Fibroblast of skin of right biceps (primary cell): ENCODE results near the gene AMIGO3.
A peak's percentile ranks its signal among the peaks of the same experiment; 100 is the strongest.

ENCODE experiments used
- DNase-seq: peaks from one replicate; pipeline ENCODE4 v3.0.0-alpha.2; 2013

Gene AMIGO3

GRCh38 chr3:49724586-49724985 lies 5.1 kb upstream of the AMIGO3 start:
- DNase-seq, result no peak

GRCh38 chr3:49723628-49724551 lies 4.4 kb upstream of the AMIGO3 start, which contains the start of gene GMPPB:
TSS of gene GMPPB (minus strand) at chr3:49723951. CDS start at chr3:49723726, 225 bp downstream.
- DNase-seq, result peak; percentile 97

- DNase-seq, result peak; percentile 31
These were observed 3.8 kb upstream of the AMIGO3 start for GRCh38 chr3:49723296-49723627.

- no peak for DNase-seq
These were observed 3.4 kb upstream of the AMIGO3 start for GRCh38 chr3:49722896-49723295.

GRCh38 chr3:49721896-49722781 lies 2.7 kb upstream of the AMIGO3 start:
- DNase-seq, result no peak

DNA sequence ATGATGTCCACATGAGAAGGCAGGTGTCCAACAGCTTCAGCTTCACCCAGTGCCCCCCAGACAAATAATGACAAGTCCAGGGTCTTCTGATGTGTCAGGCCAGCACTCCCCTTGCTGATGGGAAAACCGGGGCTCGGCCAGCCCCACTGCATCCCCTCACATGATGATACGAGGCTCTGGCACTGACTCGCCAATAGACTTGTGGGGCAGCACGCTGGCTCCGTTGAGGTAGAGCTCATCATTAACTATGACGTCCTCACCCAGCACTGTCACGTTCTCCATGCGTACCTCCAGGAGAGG lies 2.1 kb upstream of the AMIGO3 start:
- no peak for DNase-seq

DNA sequence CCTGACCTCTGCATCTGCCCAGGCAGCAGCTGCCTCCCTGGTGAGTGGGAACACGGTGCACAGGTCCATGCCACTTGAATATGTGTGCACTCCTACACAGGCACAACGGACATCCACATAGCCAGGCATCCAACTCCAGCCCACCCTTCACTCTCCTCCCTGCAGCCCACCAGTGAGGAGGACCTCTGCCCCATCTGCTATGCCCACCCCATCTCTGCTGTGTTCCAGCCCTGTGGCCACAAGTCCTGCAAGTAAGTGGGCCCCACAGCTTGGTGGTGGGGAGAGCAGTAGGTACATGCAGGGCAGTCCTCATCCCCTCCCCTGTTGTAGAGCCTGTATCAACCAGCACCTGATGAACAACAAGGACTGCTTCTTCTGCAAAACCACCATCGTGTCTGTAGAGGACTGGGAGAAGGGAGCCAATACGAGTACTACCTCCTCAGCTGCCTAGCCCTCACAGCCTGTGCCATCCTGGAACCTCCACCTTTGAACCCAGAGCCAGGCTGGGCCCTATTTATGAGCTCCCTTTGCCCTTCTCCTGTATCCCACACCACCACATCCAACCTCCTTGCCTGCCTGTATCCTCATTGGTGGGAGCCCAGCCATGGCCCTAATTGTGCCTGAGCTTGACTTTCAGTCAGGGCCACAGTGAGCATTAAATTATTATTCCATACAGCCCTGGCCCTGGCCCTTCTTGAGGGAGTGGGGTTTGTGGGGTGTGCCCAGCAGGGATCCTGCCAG lies 1.5 kb upstream of the AMIGO3 start:
- DNase-seq, result no peak

DNA sequence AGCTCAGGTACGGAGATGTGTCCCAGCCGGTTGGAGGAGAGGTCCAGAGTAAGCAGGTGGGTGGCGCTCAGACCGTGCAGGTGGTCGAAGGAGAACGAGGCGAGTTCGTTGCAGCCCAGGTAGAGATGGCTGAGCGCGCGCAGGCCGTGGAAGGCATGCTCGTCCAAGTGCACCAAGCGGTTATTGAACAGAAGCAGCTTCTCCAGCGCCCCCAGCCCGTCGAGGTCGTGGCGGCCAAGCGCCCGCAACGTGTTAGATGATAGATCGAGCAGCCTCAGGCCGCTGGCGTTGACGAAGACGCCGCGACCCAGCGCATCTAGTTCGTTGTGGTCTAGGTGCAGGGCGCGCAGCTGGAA lies 648 bp downstream of the AMIGO3 start:
- DNase-seq, result no peak

DNA sequence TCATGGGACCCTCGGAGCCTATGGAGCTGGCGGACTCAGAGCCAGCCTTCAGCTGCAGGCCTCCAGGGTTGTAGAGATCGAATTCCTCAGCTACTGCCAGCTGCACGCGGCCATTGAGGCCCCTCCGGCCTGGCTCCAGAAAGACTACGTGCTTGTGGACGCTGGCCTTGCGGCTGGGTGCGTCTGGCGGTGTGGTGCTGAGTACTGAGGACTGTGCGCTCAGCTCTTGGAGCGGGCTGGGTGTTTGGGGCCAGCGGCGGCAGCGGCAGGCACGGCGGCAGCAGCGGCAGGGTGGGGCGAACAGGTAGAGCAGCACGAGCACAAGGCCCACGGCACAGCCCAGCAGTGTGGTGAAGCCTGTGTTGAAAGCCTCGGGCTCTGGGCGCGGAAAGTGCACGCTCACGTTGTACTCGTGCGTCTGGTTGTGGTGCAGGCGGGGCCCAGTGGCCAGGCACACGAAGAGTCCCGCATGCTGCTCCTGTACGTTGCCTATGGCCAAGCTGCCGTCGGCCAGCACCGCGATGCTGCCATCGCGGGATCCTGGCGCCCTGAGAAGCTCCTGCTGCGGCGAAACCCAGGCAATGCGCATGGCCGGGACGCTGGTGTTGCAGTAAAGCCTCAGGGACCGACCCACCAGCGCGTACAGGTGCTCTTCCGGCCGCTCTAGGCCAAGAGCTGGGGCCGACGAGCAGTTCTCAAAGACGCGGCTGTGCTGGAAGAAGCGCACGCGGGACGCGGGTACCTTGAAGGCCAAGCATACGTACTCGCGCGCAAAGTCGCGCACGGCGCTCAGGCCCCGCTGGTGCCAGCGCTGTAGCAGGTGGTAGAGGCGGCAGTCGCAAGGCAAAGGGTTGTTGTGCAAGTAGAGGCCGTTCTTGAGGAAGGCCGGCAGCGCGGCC lies 1.3 kb downstream of the AMIGO3 start:
- no peak for DNase-seq

DNA sequence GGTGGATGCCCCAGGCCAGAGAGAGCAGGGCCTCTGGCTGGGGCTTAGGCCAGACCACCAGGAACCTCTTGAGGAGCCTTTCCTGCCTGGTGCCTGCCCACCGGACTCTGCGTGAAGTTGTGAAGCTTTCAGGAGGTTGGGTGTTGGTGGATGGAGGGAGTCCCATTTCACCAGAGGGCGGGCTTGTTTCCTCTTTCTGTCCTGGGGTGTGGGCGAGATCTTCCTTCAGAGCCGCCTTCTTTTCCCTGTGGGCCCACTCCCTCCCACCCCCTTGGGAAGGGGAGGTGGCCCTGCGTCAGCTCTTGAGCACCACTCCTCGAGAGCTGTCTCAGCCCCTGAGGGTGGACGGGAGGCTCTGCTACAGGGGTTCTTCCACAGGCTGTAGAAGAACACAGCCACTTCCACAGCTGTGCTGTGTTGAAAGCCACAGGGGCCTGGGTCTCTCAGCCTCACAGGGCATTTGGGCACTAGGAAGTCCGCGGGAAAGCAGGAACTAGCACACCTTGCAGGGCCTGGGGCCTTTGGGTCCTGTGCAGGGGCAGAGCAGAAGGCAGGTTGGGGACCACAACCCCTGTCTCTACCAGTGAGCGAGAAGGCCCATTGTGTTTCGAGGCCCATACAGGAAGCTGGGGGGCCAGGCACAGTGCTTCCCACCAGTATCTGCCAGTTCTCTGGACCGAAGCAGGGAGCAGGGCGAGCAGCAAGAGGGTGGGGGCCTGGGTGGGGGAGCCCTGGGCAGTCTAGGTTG lies 2.1 kb downstream of the AMIGO3 start:
- DNase-seq, result no peak

DNA sequence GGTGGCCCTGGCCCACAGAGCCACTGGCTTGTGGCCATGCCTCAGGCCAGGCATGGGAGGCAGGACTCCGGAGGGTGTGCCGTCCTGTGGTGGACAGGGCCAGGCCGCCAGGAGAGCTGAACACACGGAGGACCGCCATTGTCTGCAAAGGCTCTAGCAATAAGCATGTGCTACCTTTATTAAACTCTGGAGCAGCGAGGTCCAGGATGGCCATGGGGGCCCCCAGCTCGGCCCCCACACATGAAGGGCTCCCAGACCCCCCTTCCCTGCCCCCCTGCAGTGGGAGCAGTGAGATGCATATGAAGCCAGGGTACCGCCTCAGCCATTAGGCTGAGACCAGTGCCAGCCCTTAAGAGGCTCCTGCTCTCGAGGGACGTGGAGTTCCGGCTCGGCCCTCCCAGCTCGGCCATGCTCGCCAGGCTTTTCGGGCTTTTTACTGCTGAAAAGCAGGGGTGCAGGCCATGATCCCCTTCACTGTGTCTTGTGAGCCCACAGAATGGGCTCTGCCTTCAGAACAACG lies 2.7 kb downstream of the AMIGO3 start:
- no peak for DNase-seq

GRCh38 chr3:49716169-49716568 lies 3.3 kb downstream of the AMIGO3 start:
- DNase-seq, result no peak

DNA sequence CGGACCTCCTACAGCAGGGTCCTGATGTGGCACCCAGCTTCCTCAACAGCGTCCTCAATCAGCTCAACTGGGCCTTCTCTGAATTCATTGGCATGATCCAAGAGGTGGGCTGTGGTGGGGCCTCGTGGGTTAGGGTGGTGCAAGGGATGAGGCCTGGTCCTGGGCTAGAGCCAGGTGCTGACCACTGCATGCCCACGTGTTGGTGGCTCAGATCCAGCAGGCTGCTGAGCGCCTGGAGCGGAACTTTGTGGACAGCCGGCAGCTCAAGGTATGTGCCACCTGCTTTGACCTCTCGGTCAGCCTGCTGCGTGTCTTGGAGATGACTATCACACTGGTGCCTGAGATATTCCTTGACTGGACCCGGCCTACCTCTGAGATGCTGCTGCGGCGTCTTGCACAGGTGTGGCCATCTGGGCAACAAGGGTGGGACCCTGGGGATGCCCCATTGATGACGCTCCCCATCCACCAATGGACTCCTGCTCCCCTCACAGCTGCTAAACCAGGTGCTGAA lies 3.8 kb downstream of the AMIGO3 start:
- DNase-seq, result no peak

DNA sequence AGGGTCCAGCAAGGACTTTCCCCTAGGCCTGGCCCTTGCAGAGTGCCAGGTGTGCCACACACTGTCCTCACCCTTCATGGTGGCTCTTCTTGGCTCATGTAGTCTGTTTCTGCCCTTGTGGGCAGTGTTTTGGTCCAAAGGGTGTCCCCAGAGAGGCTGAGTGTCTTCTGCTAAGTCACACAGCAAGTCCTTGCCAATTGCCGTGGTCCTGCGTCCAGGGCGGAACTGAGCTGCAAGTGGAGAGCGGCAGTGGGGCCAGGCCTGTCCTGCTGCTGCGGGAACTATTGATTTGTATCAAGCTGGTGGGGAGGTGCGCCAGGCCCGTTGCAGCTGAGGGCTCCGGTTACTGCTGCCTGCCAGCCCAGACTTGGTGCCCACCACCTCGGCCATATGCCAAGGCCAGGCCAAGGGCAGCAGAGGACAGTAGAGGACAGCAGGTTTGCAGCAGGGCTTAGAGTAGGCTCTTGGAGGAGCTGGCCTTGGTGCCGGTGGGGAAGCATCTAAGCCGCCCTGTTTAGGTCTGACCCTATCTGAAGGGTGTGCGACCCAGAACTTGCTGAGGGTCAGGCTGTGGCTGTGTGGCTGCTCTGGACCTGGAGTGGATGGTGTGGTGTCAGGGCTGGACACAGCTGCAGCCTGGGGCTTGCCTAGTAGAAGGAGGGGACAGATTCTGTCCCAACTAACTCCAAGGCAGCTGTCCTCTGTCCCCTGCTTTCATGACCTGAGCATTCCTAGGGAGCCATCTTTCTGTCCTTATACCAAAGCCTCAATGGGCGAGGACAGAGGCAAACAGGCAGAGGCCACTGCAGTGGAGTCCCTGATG lies 4.5 kb downstream of the AMIGO3 start:
- no peak for DNase-seq

DNA sequence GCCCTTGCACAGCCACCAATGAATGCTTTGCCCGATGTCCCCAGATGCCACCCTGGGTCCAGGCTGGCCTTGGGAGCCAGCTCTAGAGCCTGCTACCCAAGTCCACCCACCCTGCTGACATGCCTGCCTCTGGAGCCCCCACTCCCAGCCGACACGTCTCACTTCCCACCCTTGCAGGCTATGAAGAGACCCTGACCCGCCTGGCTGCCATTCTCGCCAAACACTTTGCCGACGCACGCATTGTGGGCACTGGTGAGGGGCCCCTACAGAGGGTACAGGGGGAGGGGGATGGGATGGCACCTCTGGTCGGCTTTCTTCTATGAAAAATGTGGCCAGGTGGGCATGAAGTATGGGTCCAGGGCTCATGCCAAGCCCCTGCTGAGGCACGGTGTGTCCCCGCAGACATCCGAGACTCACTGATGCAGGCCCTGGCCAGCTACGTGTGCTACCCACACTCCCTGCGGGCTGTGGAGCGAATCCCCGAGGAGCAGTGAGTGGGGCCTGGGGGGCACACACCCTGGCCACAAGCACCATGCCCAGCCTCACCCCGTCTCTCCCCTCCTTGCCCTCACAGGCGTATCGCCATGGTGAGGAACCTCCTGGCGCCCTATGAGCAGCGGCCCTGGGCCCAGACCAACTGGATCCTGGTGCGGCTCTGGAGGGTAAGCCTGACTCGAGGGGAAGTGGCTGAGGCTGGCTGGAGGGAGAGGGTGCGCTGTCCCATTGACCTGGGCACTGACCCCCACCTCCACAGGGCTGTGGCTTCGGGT lies 6.0 kb downstream of the AMIGO3 start:
- DNase-seq, result no peak

DNA sequence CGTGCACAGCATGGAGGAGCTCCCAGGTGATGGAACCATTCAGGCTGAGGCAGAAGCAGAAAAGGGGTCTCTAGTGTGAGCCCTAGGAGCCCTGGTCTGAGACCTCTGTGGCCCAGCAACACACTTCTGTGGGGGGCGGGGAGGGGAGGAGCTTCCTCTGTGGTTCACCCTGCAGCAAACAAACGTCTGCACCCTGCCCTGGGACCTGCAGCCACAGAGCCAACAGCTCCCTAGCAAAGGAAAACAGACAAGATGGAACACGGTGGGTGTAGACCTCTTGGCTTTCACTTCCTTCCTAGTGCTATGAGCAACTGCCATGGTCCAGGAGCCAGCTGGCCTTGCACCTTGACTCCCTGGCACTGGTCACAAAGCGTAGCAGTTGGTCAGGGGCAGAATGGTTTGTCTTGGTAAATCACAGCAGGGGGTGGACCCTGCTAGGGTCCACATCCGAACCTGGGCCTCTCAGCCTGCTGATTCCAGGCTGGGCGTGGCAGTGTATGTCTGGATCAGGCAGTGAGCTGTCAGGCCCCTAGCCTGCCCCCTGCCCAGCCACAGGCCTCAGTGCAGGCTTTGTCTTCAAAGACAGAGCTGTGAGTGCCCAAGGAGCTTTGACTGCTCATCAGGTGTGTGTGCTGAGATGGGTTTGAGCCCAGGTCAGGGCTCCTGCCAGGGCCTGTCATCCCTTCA lies 6.7 kb downstream of the AMIGO3 start:
- no peak for DNase-seq

DNA sequence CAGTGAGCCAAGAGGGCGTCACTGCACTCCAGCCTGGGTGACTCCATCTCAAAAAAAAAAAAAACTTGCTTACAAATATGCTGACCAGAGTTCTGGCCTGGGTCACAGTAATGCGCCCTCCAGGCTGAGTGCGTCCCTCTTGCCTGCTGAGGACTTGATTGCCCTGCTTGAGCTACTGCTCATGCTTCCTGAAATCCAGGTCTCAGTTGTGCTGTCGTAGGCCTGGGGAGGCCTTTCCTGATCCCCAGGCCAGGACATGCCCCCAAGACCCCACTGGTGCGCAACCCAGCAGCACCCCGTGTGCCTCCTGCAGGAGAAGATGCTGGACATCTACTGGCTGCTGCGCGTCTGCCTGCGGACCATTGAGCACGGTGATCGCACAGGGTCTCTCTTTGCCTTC lies 7.3 kb downstream of the AMIGO3 start:
- no peak for DNase-seq

DNA sequence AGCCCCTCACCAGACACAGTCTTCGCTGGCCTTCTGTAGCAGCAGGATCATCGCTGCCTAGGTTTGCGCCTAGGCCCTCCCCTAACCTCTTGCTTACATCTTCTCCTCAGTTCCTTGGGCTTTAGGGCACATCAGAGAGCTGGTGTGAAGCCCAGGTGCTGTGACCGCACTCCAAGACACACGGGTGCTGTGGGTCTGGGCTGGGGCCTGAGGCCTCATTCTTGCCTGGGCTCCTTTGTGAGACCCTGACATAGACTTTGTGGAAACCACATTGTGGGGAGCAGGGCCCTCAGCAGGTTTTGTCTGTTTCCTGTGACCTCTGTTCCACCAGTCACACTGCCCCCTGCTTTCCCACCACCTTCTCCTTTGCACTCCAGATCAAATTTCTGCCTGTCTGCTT lies 8.0 kb downstream of the AMIGO3 start:
- DNase-seq, result no peak

- DNase-seq, result no peak
These were observed 9.6 kb downstream of the AMIGO3 start for GRCh38 chr3:49709852-49710251.
